ENCODE data around the gene DOCK2.
"Not testable (repeated sequence)": the region's sequence is repeated elsewhere in the genome, so short reads cannot be mapped to it uniquely, and the experiment has no call there.

The DOCK2 gene

GRCh38 chr5:169651526-169651925 is 14.5 kb downstream of the DOCK2 start:
- no peak for TF ChIP-seq CTCF (IDR thresholded peaks at IDR 0.05; ENCODE audit: low read depth, low read length)

GRCh38 chr5:169652057-169652456 is 15.0 kb downstream of the DOCK2 start:
- no peak overlapping the region for H3K4me3 ChIP-seq (ENCODE audit: low read depth, low read length)
- TF ChIP-seq CTCF (IDR thresholded peaks at IDR 0.05; ENCODE audit: low read depth, low read length) = no peak

More at GRCh38 chr5:169651526-169651925, 14.5 kb downstream of the DOCK2 start:
- H3K4me3 ChIP-seq (ENCODE audit: low read depth, low read length) = peak overlapping the region; percentile 20

- no peak overlapping the region for H3K4me3 ChIP-seq (ENCODE audit: low read depth, low read length)
- TF ChIP-seq CTCF (IDR thresholded peaks at IDR 0.05; ENCODE audit: low read depth, low read length) = no peak
Measured at GRCh38 chr5:169653091-169653490, 16.0 kb downstream of the DOCK2 start.

GRCh38 chr5:169655353-169655752 is 18.3 kb downstream of the DOCK2 start:
- no peak overlapping the region for H3K4me3 ChIP-seq (ENCODE audit: low read depth, low read length)
- no peak for TF ChIP-seq CTCF (IDR thresholded peaks at IDR 0.05; ENCODE audit: low read depth, low read length)

GRCh38 chr5:169656125-169656901 is 19.2 kb downstream of the DOCK2 start:
- TF ChIP-seq CTCF (IDR thresholded peaks at IDR 0.05; ENCODE audit: low read depth, low read length) = no peak
- no peak overlapping the region for H3K4me3 ChIP-seq (ENCODE audit: low read depth, low read length)

- no peak overlapping the region for H3K4me3 ChIP-seq (ENCODE audit: low read depth, low read length)
- TF ChIP-seq CTCF (IDR thresholded peaks at IDR 0.05; ENCODE audit: low read depth, low read length) = no peak
Measured at GRCh38 chr5:169657127-169657526, 20.1 kb downstream of the DOCK2 start.

GRCh38 chr5:169662451-169662850 is 25.4 kb downstream of the DOCK2 start:
- not testable (repeated sequence) for H3K4me3 ChIP-seq (ENCODE audit: low read depth, low read length)

GRCh38 chr5:169663537-169663936 is 26.5 kb downstream of the DOCK2 start:
- no peak for TF ChIP-seq CTCF (IDR thresholded peaks at IDR 0.05; ENCODE audit: low read depth, low read length)
- no peak overlapping the region for H3K4me3 ChIP-seq (ENCODE audit: low read depth, low read length)
